ENCODE results near the gene REV3L.

- TF ChIP-seq ZNF280B (CRISPR knock-in tag; IDR thresholded peaks at IDR 0.05; ENCODE audit: borderline replicate concordance): no peak
- TF ChIP-seq ZBTB1 (CRISPR knock-in tag; IDR thresholded peaks at IDR 0.05; ENCODE audit: borderline replicate concordance): no peak
- TF ChIP-seq BRF2 (CRISPR knock-in tag; IDR thresholded peaks at IDR 0.05): no peak
- no peak for TF ChIP-seq EZH2 (conservative IDR thresholded peaks at IDR 0.05; ENCODE audit: low read depth, low read length)
- TF ChIP-seq DPF2 (CRISPR knock-in tag; IDR thresholded peaks at IDR 0.05; ENCODE audit: borderline replicate concordance, low read depth): no peak
- TF ChIP-seq TERF1 (CRISPR knock-in tag; IDR thresholded peaks at IDR 0.05): no peak
- no peak for TF ChIP-seq NFYC (CRISPR knock-in tag; IDR thresholded peaks at IDR 0.05)
Observed at GRCh38 chr6:111462770-111463391, 20.1 kb downstream of the REV3L start.

Measured in HepG2 (cell line).